IMR-90 (cell line): Measurements from ENCODE around the gene RNF213. TPM values are rescaled to one million over a fixed set of nuclear protein-coding genes. Genes with fewer than 3 reads are reported as not detected.
"Not testable (repeated sequence)": the region's sequence is repeated elsewhere in the genome, so short reads cannot be mapped to it uniquely, and the experiment has no call there.

Experiments
- ATAC-seq: fragments of 200-7000 bp; cut with Tn5 transposase; 2 replicates; pipeline ENCODE4 v1.9.1; 2020; ENCODE audit warnings: low read depth, mild to moderate bottlenecking, moderate library complexity
- BruUV-seq: library from RNA; stranded (reverse); fragments of 400-500 nt; replicated peaks from 2 replicates; lab custom pipeline; 2021; lab: Mats Ljungman, UMichigan
- CTCF ChIA-PET: fragments of 300-600 bp; formaldehyde crosslinking; extraction: SDS; loops from one replicate; lab custom pipeline; 2021; ENCODE audit warnings: antibody characterized with exemption; lab: Yijun Ruan, JAX
- POLR2A ChIA-PET: fragments of 300-600 bp; sonication (Branson Sonifier 250); formaldehyde crosslinking; loops from one replicate; lab custom pipeline; 2022; ENCODE audit warnings: antibody characterized with exemption; ENCODE audit not compliant: unreplicated experiment; lab: Charles Lee
- DNase-seq: peaks from one replicate; pipeline ENCODE4 v3.0.0; 2013
- H2AFZ ChIP-seq: replicated peaks from 2 replicates; pipeline ENCODE3; 2013; ENCODE audit warnings: low read length, mild to moderate bottlenecking; ENCODE audit not compliant: poor library complexity
- H2AK5ac ChIP-seq: 2 replicates; pipeline ENCODE4 v1.6.1; 2013; ENCODE audit warnings: low read depth, low read length, inconsistent platforms
- H2AK9ac ChIP-seq: replicated peaks from 2 replicates; pipeline ENCODE3; 2013; ENCODE audit warnings: mild to moderate bottlenecking, low read depth, low read length, moderate library complexity; ENCODE audit not compliant: poor library complexity
- H2BK120ac ChIP-seq: 2 replicates; pipeline ENCODE4 v1.6.1; 2013; ENCODE audit warnings: low read depth, low read length, inconsistent platforms
- H2BK15ac ChIP-seq: 3 replicates; pipeline ENCODE4 v1.6.1; 2013; ENCODE audit warnings: low read depth, low read length, inconsistent platforms
- H2BK20ac ChIP-seq: 2 replicates; pipeline ENCODE4 v1.6.1; 2013; ENCODE audit warnings: low read depth, mild to moderate bottlenecking, inconsistent platforms, low read length, moderate library complexity
- H2BK5ac ChIP-seq: 2 replicates; pipeline ENCODE4 v1.6.1; 2013; ENCODE audit warnings: mild to moderate bottlenecking, low read depth, low read length, inconsistent platforms; ENCODE audit not compliant: poor library complexity, severe bottlenecking
- H3K14ac ChIP-seq: replicated peaks from 2 replicates; pipeline ENCODE4 v1.6.1; 2013; ENCODE audit warnings: low read depth, low read length, inconsistent platforms
- H3K18ac ChIP-seq: 2 replicates; pipeline ENCODE4 v1.6.1; 2013; ENCODE audit warnings: low read depth, low read length, control low read depth
- H3K23ac ChIP-seq: 2 replicates; pipeline ENCODE4 v1.6.1; 2013; ENCODE audit warnings: low read depth, low read length, inconsistent platforms
- H3K27ac ChIP-seq: 2 replicates; pipeline ENCODE4 v1.5.1; 2013; ENCODE audit warnings: mild to moderate bottlenecking, control low read depth, low read length; ENCODE audit not compliant: insufficient read depth
- H3K27me3 ChIP-seq: 2 replicates; pipeline ENCODE4 v1.6.1; 2013; ENCODE audit warnings: low read length; ENCODE audit not compliant: control insufficient read depth, insufficient read depth
- H3K36me3 ChIP-seq: 2 replicates; pipeline ENCODE4 v1.6.1; 2013; ENCODE audit warnings: low read length, mixed read lengths; ENCODE audit not compliant: control insufficient read depth, insufficient read depth
- H3K4ac ChIP-seq: 2 replicates; pipeline ENCODE4 v1.6.1; 2013; ENCODE audit warnings: low read depth, low read length, inconsistent platforms
- H3K4me1 ChIP-seq: 2 replicates; pipeline ENCODE4 v1.6.1; 2013; ENCODE audit warnings: low read length, mixed read lengths; ENCODE audit not compliant: control insufficient read depth, insufficient read depth
- H3K4me2 ChIP-seq: 2 replicates; pipeline ENCODE4 v1.6.1; 2013; ENCODE audit warnings: low read depth, mild to moderate bottlenecking, control low read depth, low read length, moderate library complexity
- H3K4me3 ChIP-seq: 2 replicates; pipeline ENCODE4 v1.5.1; 2013; ENCODE audit warnings: low read depth, mild to moderate bottlenecking, control low read depth, low read length, moderate library complexity; ENCODE audit not compliant: insufficient read depth
- H3K56ac ChIP-seq: 2 replicates; pipeline ENCODE4 v1.6.1; 2013; ENCODE audit warnings: low read length, inconsistent platforms; ENCODE audit not compliant: insufficient read depth; ENCODE audit errors: extremely low read depth
- H3K79me1 ChIP-seq, 2 experiments: 2 replicates each; pipeline ENCODE4 v1.6.1; 2013; ENCODE audit warnings: low read length in 2 of 2, inconsistent platforms in 1 of 2, low read depth in 1 of 2
- H3K9ac ChIP-seq: 2 replicates; pipeline ENCODE4 v1.6.1; 2013; ENCODE audit warnings: low read depth, low read length, control low read depth
- H3K9me1 ChIP-seq: 2 replicates; pipeline ENCODE4 v1.6.1; 2013; ENCODE audit warnings: low read length, inconsistent platforms; ENCODE audit not compliant: insufficient read depth
- H3K9me3 ChIP-seq: 2 replicates; pipeline ENCODE4 v1.6.1; 2013; ENCODE audit warnings: low read length; ENCODE audit not compliant: control insufficient read depth, insufficient read depth
- H4K20me1 ChIP-seq: 2 replicates; pipeline ENCODE4 v1.6.1; 2013; ENCODE audit warnings: low read length, inconsistent platforms; ENCODE audit not compliant: insufficient read depth
- H4K5ac ChIP-seq: 2 replicates; pipeline ENCODE4 v1.6.1; 2013; ENCODE audit warnings: mild to moderate bottlenecking, low read depth, low read length, control low read depth
- H4K8ac ChIP-seq, 2 experiments: 2 replicates each; pipeline ENCODE4 v1.6.1; 2013; ENCODE audit warnings: low read depth in 2 of 2, low read length in 2 of 2, control low read depth in 1 of 2, inconsistent platforms in 1 of 2
- H4K91ac ChIP-seq: 2 replicates; pipeline ENCODE4 v1.6.1; 2013; ENCODE audit warnings: low read depth, low read length, inconsistent platforms; ENCODE audit not compliant: insufficient read depth
- WGBS, 2 experiments: methylation state at CpG; one replicate each; pipeline versions ENCODE4 v1.1.5 to v1.1.7; 2013; ENCODE audit warnings: missing lambda C conversion rate in 2 of 2; ENCODE audit not compliant: insufficient read length in 1 of 2; ENCODE audit errors: extremely low coverage in 2 of 2; 5-methylcytosine and 5-hydroxymethylcytosine counted together
- dilution Hi-C: fragments of 300-500 bp; cut with HindIII; formaldehyde crosslinking; loops from one replicate; pipeline ENCODE4 v1.14.3; 2018; ENCODE audit warnings: low sequenced_read_pairs; ENCODE audit not compliant: unreplicated experiment
- in situ Hi-C: fragments of 300-500 bp; cut with MboI; formaldehyde crosslinking; loops from 3 replicates; pipeline ENCODE4 v1.14.3; 2019; ENCODE audit warnings: low sequenced_read_pairs, inconsistent platforms, mixed read lengths
- intact Hi-C: fragments of 100-400 bp; cut with micrococcal nuclease; formaldehyde crosslinking; loops from 2 replicates; pipeline ENCODE4 v1.10.0; 2022
- polyA plus RNA-seq, 3 experiments: library from polyadenylated mRNA; depleted of rRNA; stranded (reverse); fragments of >200 nt; gene quantifications; 2 replicates each; pipeline ENCODE4 v1.2.3, GENCODE V29; 2012; ENCODE audit warnings: low replicate concordance in 1 of 3
- total RNA-seq: library from RNA; depleted of rRNA; stranded (reverse); fragments of >200 nt; gene quantifications from 2 replicates; pipeline ENCODE4 v1.2.3, GENCODE V29; 2012

Gene RNF213
- total and polyA plus RNA-seq, 2 of the 4 experiments (the other 2 are of a cell fraction): 23.4 to 36.0 TPM

DNA sequence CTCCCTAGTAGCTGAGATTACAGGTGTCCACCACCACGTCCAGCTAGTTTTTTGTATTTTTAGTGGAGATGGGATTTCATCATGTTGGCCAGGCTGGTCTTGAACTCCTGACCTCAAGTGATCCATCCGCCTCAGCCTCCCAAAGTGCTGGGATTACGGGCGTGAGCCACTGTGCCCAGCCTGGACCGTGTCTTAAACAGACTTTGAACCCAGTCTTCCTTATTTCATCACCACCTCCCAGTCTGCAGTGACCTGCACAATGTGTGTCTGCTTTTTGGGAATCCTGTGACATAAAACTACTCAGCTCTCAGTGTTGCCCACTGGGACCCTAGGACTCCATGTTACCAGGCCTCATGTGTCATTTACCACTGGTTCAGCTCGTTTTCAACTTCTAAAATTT is 70.3 kb downstream of the RNF213 start:
- 86% methylated on average over 1 of the region's 6 CpGs; no CpG with 5 or more reads in 1 of the 2 experiments for WGBS, 2 experiments
- H2AK5ac ChIP-seq, H2BK15ac ChIP-seq, H3K27ac ChIP-seq, ATAC-seq, H4K20me1 ChIP-seq, H3K79me1 ChIP-seq, H4K8ac ChIP-seq, H3K9me1 ChIP-seq, H3K9ac ChIP-seq, H3K4me1 ChIP-seq, H3K9me3 ChIP-seq, H3K18ac ChIP-seq, dilution Hi-C loops, H3K4ac ChIP-seq, BruUV-seq, H2BK5ac ChIP-seq, H2AFZ ChIP-seq, H2BK120ac ChIP-seq, H3K4me3 ChIP-seq, H4K91ac ChIP-seq, H3K56ac ChIP-seq, H2BK20ac ChIP-seq, H3K23ac ChIP-seq, CTCF ChIA-PET, intact Hi-C loops, H3K4me2 ChIP-seq, in situ Hi-C loops, H3K14ac ChIP-seq, H4K5ac ChIP-seq, H2AK9ac ChIP-seq, DNase-seq, POLR2A ChIA-PET, H3K27me3 ChIP-seq: not testable (repeated sequence)
- H3K36me3 ChIP-seq: peaks cover 66% of the 10 kb centered on the region
